ENCODE data around the gene CCDC60.

The CCDC60 gene

DNA sequence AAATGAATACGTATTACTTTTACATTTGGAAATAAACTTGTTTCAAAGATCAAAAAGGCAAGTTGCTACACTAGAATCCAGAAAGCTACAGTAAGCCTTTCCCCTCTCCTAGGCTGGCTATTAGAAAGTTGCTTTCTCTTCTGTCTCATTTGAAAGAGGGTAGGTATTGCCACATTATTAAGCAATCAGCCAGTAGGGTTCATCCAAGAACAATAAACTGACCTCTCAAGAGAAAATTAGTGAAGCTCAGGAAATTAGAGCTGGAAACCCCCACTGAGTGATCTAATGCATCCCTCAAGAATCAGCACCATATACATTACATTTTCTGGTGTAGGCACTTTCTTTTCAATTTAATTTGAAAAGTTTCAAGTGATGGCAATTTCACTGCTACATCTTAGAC is 254.6 kb downstream of the CCDC60 start:
- no peak overlapping the region for H3K4me3 Mint-ChIP-seq
- peaks cover 2 to 3% of the 10 kb centered on the region in 2 donors for H3K4me1 Mint-ChIP-seq
- no peak overlapping the region for H3K27ac Mint-ChIP-seq
- ATAC-seq (replicated peaks), result no peak
- peaks cover 37 to 38% of the 10 kb centered on the region in 2 donors for H3K27me3 Mint-ChIP-seq
- H3K9me3 Mint-ChIP-seq, result no peaks in the 10 kb centered on the region
- DNase-seq, result no peak
- no peaks in the 10 kb centered on the region for H3K36me3 Mint-ChIP-seq

DNA sequence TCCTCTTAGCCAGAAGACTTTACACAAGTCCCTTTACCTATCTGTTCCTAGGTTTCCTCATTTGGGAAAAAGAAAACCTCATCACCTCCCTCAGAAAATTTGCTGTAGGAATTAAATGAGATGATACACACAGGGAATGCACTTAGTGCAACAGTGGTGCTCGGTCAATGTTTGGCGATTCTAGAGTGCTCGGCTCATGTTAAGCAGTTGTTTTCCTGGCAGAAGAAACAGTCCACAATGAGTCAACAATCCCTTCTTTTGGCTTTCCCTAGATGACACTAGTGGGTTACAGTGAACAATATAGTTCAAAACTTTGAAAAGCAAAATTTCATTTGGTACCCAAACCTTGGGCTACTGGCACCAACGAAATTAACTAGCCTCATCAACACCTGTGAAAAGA is 255.1 kb downstream of the CCDC60 start:
- Mint-ChIP-seq H3K9me3 (no peaks in the 10 kb centered on the region), H3K4me1 (peaks cover 7 to 9% of the 10 kb centered on the region in 2 donors), H3K27me3 (peaks cover 42 to 43% of the 10 kb centered on the region in 2 donors), H3K36me3 (no peaks in the 10 kb centered on the region), H3K4me3 (no peak overlapping the region), H3K27ac (no peak overlapping the region)
- DNase-seq (no peak), ATAC-seq (replicated peaks) (no peak)

Measured in stimulated activated naive B cell treated with anti-CD40 and anti-IgM and Interleukin-4, amounts not matched to agents 10 μg/mL and 1 μg/mL and 100 μg/mL, for 72 hours (primary cell).